Epithelial cell of prostate (primary cell): ENCODE measurements around the gene OR2T11.
"Not testable (repeated sequence)": the region's sequence is repeated elsewhere in the genome, so short reads cannot be mapped to it uniquely, and the experiment has no call there.

ENCODE experiments used
- DNase-seq: peaks from one replicate; pipeline ENCODE4 v3.0.0-alpha.2; 2011; ENCODE audit warnings: low read depth, low spot score
- H3K27ac ChIP-seq: fragments of 450-650 bp; 2 replicates; pipeline ENCODE4 v1.5.1; 2017; ENCODE audit warnings: mild to moderate bottlenecking

OR2T11 gene, protein sequence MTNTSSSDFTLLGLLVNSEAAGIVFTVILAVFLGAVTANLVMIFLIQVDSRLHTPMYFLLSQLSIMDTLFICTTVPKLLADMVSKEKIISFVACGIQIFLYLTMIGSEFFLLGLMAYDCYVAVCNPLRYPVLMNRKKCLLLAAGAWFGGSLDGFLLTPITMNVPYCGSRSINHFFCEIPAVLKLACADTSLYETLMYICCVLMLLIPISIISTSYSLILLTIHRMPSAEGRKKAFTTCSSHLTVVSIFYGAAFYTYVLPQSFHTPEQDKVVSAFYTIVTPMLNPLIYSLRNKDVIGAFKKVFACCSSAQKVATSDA

GRCh38 chr1:248634991-248635390, at the start of gene OR2T11:
Gene OR2T11, minus strand, starts transcription at chr1:248635091. Its CDS starts 7,963 bp downstream, at chr1:248627128.
- DNase-seq, H3K27ac ChIP-seq: not testable (repeated sequence)

DNA sequence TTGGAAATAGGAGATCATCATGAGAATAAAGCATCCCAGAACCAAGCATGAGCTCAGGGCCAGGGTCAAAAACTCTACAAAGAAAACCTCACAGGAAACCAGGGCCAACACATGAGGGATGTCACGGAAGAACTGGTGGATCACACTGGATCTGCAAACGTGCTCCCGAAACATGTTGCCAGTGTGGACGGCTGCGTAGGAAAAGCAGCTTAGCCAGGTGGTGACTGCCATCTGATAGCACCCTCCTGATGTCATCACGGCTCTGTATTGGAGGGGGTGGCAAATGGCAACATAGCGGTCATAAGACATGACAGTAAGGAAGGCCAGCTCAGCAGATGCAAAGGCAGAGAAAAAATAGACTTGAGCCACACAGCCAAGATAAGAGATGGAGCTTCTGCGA, 46.8 kb upstream of the OR2T11 start:
- no peak overlapping the region for H3K27ac ChIP-seq

DNA sequence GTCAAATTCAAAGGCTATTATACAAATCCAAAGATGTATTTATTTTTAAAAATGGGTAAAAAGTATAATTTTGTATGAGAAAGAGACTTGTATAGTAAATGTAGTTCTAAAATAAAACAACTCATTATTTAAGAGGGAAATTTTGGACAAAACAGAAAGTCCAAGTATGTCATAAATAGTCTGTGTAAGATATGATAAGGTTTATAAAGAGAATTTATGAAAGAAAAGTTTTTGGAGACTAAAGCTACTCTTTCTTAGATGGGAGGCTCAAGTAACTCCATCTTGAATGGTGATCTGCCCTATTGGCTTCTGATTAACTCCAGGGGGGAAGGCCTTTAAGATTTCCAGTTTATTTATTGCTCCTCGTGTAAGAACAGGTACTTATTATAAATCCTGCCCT, 35.1 kb upstream of the OR2T11 start:
- no peak for DNase-seq
- H3K27ac ChIP-seq, result no peak overlapping the region

More for the DNA sequence above, 46.8 kb upstream of the OR2T11 start:
- no peak for DNase-seq

DNA sequence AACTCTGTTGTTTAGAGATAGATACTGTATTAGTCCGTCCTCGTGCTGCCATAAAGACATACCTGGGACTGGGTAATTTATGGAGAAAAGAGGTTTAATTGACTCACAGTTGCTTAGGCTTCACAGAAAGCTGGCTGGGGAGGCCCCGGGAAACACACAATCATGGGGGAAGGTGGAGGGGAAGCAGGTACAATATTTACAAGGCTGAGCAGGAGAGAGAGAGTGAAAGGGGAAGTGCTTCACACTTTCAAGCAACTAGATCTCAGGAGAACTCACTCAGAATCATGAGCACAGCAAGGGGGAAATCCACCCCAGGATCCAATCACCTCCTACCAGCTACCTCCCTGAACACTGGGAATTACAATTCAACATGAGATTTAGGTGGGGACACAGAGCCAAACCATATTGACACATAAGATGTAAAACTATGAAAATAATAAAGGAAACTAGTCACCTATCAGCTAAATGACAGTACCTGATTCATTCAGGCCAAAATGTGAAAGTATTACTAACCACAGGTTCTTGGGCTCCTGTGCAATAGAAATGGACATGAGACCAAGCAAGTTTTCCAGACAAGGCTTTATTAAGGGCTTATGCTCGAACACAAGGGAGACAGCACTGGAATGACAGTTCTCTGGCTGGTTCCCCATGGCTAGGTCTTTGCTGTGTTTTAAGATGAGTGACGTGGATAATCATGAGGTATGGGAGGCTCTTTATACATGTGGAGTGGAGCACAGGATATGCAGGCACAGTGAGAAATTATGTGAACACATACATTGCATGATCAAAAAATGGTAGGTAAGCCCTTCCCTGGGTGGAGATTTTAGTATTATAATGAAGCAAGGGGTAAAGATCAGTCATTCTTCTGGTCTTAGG, 28.8 kb upstream of the OR2T11 start:
- not testable (repeated sequence) for H3K27ac ChIP-seq, DNase-seq

DNA sequence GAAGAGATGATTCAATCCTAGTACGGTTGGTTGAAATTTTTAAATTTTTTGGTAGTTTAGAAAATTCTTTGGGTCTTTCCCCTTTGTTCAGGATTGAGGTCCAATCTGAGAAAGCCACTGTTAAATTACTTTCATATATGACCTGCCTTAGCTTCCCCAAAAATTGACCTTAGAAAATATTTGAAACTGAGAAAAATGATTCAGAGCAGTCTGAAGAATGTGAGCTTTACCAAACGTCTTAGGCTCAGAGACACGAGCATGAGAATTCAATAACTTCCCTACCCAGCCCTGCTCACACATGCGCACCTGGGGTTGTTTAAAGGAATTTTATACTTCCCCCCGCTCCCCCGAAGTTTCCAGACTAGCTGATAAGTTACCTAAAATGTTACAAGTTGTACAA, 21.9 kb upstream of the OR2T11 start:
- not testable (repeated sequence) for DNase-seq

DNA sequence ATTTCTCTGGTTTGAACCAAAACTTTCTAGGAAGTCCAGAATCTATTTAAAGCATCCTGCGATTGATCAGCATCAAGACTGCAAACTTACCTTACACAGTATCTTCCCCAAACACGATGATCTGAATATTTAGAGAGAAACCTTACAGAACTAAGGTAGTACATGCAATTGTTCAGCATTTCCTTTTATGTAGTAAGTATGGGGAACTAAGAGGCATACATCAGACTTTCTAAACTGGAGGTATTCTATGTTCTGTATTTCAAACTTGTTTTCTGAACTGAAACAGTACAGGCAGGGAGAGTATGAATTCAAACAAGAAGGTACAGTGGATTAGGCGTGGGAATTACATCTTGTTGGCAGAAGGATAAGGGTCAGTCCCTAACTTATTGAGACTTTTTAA, 20.5 kb upstream of the OR2T11 start, which contains the start of gene OR2T27:
Gene OR2T27 (minus strand): TSS at position 175 of the 400 bp plus-strand sequence. CDS start 4,644 bp downstream, outside the sequence.
- H3K27ac ChIP-seq, DNase-seq: not testable (repeated sequence)

More for the DNA sequence above, 21.9 kb upstream of the OR2T11 start:
- H3K27ac ChIP-seq, result not testable (repeated sequence)

GRCh38 chr1:248648770-248649536, 14.1 kb upstream of the OR2T11 start:
- not testable (repeated sequence) for DNase-seq

GRCh38 chr1:248645178-248645577, 10.3 kb upstream of the OR2T11 start, which contains the start of gene OR2T35:
Gene OR2T35, minus strand, starts transcription at chr1:248645278. Its CDS starts 6,020 bp downstream, at chr1:248639258.
- DNase-seq, H3K27ac ChIP-seq: not testable (repeated sequence)

More at GRCh38 chr1:248648770-248649536, 14.1 kb upstream of the OR2T11 start:
- not testable (repeated sequence) for H3K27ac ChIP-seq

GRCh38 chr1:248642971-248643651, 8.2 kb upstream of the OR2T11 start:
- DNase-seq, result not testable (repeated sequence)

GRCh38 chr1:248641583-248641982, 6.7 kb upstream of the OR2T11 start:
- not testable (repeated sequence) for H3K27ac ChIP-seq, DNase-seq

More at GRCh38 chr1:248642971-248643651, 8.2 kb upstream of the OR2T11 start:
- H3K27ac ChIP-seq, result not testable (repeated sequence)

- not testable (repeated sequence) for H3K27ac ChIP-seq, DNase-seq
These were observed 6.0 kb upstream of the OR2T11 start for GRCh38 chr1:248640906-248641305.

DNA sequence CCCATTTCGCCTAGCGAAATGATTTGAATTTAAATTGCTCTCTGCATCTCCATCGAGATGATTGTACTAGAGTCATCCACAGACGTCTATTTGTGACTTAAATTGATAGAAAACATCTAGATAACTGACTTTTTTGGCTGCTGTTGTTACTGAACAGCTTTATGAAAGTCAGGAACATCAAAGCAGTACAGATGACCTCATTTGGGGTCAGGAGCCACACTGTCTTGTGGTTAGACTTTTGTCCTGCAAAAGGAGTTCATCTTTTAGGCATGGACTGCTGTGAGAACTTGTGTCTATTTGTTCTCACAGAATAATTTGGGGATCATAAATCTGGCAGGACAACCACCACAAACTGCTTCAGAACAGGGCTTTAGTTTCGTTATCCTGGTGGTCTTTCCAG, 4.8 kb upstream of the OR2T11 start:
- not testable (repeated sequence) for H3K27ac ChIP-seq, DNase-seq

DNA sequence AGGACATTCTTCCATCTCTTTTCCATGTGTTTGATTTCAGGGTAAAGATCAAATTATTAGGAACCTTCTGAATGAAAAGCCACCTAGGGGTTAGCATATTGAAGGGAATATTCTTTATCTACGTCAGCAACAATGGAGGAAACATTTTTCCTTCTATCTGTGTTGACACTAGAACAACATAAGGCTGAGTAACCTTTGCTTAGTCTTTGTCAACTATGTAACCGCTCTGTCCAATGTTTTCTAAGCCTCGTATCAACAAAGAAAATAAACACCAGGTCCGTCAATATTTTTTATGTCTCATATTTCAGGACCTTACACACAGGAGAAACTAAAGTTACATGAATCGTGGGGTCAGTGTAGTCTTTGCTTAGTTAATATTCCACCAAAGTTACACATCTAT, 1.7 kb upstream of the OR2T11 start:
- H3K27ac ChIP-seq, DNase-seq: not testable (repeated sequence)

GRCh38 chr1:248631354-248632008, 3.4 kb downstream of the OR2T11 start:
- no peak for DNase-seq
- no peak overlapping the region for H3K27ac ChIP-seq

DNA sequence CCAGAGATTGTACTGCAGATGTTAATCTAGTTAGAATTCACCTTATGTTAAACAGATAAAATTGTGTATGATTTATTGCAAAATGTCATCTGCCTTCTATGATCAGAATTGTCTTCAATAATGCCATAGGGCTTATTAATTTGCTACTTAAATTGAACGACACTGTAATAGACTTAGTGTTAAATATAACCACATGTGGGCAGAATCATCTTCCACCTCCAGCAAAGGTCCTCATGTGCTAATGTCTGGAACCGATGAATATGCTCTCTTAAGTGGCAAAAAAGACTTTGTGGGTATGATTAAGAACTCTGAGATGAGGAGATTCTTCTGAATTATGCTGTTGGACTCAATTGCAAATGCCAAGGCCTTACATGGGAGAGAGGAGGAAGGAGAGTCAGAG, 4.3 kb downstream of the OR2T11 start:
- no peak for DNase-seq
- H3K27ac ChIP-seq, result no peak overlapping the region

- H3K27ac ChIP-seq, result no peak overlapping the region
- DNase-seq, result no peak
These were observed 6.7 kb downstream of the OR2T11 start for GRCh38 chr1:248627971-248628844.

- no peak for DNase-seq
- H3K27ac ChIP-seq, result no peak overlapping the region
These were observed 8.9 kb downstream of the OR2T11 start for GRCh38 chr1:248625971-248626370.

GRCh38 chr1:248625166-248625565, 9.7 kb downstream of the OR2T11 start:
- H3K27ac ChIP-seq, result no peak overlapping the region
- no peak for DNase-seq
